H7 (cell line): ENCODE data around the gene B3GALNT1. TPM values are rescaled to one million over a fixed set of nuclear protein-coding genes. Genes with fewer than 3 reads are reported as not detected.

Experiments
- total RNA-seq: library from RNA; depleted of rRNA; stranded (reverse); fragments of >200 nt; shearing (Covaris generic); gene quantifications from 2 replicates; pipeline ENCODE4 v1.2.3, GENCODE V29; 2014; rRNA removed

The B3GALNT1 gene
- total RNA-seq, 1 experiment from 2014 or later = 5.4 TPM

Other genes starting within 250 kb of the B3GALNT1 start
- gene NMD3, start 116.0 kb upstream of the B3GALNT1 start, total RNA-seq = 45.2 and 57.8 TPM in 2 replicates